Stimulated activated CD4-positive, alpha-beta T cell treated with anti-CD3 and anti-CD28 coated beads, Interleukin-12 subunit alpha, Interleukin-12 subunit beta, amount 100 ng/mL, for 4 hours (primary cell): ENCODE data around the gene FBXO36.
"Not testable (repeated sequence)": the region's sequence is repeated elsewhere in the genome, so short reads cannot be mapped to it uniquely, and the experiment has no call there.

ENCODE experiments used
- DNase-seq: peaks from one replicate; pipeline ENCODE4 v3.0.0-alpha.2; 2020

Gene FBXO36

DNA sequence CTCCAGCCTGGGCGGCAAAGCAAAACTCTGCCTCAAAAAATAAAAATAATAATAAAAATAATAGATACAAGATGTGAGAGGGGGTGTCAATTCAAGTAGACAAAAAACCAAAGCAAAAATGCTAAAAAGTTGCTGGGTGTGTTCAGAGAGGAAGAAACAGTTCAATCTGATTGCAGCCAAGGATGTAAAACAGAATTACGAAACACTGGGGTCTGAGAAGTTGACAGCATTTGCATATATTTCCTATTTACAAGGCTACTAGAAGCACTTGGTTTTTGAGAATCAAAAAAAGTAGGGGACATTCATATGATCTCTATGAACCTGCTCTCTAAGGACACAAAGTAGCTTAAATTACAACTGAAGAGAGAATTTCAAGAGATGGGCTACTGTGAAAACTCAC, 8.1 kb upstream of the FBXO36 start:
- DNase-seq = no peak

DNA sequence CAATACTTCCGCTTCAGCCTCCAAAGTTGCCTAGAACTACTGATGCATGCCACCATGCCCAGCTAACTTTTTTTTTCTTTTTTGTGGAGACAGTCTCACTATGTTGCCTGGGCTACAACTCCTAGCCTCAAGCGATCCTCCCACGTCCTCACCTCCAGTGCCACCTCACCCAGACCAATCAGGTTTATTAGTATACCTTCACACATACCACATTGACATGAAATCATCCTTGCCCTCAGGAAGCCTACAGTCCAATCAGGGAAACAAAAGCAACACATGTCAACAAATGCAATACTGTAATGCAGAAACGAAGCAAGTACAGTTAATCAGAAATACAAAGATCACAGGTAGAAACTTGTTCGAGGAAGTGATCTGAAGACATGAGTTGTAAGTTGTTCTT, 4.5 kb upstream of the FBXO36 start:
- DNase-seq = no peak

DNA sequence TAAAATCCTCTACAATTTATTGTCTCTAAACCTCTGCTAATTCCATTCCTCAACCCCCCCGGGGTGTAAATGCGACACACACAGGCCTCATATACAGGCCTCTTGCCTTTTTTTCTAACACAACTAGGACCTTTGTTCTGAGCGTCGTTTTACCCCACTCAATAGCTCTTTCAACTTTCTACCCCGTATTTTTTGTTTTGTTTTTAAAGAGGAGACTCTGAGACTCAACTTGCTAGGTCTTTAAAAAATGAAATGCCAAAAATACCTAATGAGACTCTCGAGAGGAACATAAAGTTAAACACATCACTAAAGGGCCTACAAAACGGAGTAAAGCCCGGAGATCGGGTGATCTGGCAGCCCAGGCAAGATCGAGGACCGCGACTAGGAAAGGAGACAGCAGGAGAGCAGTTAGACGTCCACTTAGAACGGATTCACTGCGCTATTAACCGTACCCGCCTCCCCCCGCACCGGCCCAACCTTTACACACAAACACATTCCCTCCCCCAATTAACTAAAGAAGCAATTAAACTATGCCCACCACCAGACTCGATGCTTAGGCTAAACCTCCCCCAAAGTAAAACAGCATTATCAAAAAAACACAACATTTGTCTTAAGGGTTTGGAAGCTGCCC, 2.2 kb upstream of the FBXO36 start:
- peak; percentile 12 for DNase-seq

DNA sequence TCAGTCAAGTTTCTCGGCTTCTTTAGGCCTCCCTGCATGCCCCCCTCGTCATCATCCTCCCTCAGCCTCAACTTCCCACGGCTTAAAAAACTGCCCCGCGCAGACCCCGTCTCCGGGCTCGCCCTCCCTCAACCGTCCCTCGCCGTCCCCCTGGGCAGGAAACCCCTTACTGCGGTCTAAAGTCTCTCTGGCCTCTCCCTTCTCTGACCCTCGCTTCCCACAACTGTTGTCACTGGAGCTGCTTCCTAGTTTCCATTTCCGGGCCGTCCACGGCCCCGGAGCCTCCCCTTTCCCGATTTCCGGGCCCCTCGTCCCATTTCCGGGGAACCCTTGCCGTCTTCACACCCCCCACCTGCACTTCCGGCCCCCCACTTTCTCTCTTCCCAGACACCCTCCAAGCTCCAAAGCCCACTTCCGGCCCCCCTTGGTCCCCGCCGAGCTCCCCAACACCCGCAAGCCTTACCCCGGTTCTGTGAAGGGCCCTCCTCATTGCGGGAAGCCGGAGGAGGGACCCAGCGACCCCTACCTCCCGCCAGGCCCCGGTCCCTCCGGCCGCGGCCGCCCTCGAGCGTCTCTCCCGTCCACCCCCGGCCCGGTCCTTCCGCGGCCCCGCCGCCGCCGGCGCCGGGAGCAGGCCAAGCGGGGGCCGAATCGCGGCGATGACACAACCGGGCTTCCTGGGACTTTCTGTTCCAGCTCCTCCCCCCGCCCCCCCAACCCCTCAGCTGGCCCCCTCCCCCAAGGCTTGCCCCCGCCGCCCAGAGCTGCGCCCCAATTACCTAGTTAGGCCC, 1.0 kb upstream of the FBXO36 start:
- peak; percentile 52 for DNase-seq

- DNase-seq = peak; percentile 81
Measured at GRCh38 chr2:229921892-229922448, 333 bp upstream of the FBXO36 start, which contains the start of gene TRIP12. Gene TRIP12 (minus strand): TSS chr2:229922009. CDS start chr2:229880079, 41,930 bp downstream.

DNA sequence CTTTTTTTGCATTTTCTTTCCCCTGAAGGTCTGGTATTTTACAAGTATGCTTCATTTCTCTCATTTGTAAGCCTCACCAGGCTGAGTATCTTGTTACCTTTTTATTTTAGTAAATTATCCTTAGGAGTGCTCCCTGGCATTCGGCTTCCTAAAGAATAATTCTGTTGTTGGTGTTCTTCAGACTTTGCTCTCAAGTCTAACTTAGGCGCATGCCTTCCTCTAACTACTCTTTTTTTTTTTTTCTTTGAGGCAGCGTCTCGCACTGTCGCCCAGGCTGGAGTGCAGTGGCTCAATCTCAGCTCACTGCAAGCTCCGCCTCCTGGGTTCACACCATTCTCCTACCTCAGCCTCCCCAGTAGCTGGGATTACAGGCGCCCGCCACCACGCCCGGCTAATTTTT, 2.2 kb downstream of the FBXO36 start:
- DNase-seq = not testable (repeated sequence)

- no peak for DNase-seq
Measured at GRCh38 chr2:229925201-229925600, 2.9 kb downstream of the FBXO36 start.

DNA sequence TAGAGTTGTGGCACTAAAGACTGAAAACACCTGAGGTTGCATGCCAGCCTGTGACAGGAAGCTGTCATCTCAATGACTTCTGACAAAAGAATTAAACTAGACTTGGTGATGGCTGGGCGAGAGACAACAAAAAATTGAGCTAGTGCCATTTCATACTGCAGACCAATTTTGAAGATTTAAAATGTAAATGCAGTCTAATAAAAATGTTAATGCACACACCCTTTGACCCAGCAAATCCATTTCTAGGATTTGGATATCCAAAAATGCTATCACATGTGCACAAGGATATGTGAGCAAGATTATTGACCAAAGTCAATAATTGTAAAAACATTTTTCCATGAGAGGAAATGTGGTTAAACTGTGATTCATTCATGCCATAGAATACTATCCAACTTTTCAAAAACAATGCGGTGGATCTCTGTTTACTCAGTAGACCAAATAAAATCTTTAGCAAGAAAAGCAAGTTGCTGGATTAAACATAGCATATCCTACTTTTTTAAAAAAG, 5.6 kb downstream of the FBXO36 start:
- DNase-seq = no peak

GRCh38 chr2:229930656-229931055, 8.4 kb downstream of the FBXO36 start:
- DNase-seq = no peak

DNA sequence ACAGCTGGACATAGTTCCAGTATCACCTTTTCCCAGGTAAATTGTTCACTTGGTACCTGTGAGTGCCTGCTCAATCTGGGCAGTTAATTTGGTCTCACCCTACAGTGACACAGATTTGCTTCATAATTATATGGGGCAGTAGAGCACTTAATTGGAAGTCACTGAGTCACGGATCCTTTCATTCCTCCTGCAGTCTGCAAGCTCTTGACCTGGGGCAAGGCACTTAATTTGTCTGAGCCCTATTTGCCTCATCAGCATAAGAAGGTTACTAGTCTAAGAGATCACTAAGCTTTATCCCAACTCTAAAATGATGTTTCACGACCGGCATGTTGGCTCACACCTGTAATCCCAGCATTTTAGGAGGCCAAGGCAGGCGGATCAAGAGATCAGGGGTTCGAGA, 8.9 kb downstream of the FBXO36 start:
- no peak for DNase-seq

DNA sequence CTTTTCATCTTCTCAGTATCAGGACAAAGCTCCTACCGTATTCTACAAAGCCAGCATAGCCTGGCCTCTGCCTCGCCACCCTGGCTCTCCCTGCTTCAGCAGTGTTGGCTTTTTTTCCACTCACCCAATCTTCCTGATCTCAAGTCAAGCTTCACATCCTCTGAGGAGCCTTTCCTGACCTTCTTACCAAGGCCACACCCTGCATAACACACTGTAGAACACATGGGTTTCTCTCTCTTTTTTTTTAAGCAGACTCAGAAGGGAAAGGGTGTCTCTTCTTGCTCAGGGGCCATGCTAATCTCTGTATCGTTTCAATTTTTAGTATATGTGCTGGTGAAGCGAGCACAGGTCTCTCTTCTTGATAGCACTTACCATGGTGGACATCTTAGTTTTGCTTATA, 15.2 kb downstream of the FBXO36 start:
- DNase-seq = no peak

- no peak for DNase-seq
Measured at GRCh38 chr2:229942671-229943070, 20.4 kb downstream of the FBXO36 start.

DNA sequence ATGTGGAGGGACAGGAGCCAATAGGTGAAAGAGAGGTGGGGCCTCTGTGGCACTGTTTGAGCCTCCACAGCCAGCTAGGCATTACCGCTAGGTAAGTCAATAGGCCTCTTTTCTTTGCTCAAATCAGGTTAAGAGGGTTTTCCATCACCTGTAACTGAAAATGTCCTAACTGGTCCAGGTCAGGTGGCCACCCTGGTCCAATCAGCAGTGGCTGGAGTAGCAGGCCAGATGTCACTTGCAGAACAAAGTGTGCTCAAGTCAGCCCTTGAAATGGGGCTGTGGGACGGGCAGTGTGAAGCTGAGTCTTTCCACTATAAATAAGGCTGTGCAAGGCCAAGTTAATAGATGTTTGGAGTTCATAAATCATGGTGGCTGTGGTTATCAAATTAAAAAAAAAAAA, 20.9 kb downstream of the FBXO36 start:
- no peak for DNase-seq

- no peak for DNase-seq
Measured at GRCh38 chr2:229943770-229944449, 21.6 kb downstream of the FBXO36 start.

DNA sequence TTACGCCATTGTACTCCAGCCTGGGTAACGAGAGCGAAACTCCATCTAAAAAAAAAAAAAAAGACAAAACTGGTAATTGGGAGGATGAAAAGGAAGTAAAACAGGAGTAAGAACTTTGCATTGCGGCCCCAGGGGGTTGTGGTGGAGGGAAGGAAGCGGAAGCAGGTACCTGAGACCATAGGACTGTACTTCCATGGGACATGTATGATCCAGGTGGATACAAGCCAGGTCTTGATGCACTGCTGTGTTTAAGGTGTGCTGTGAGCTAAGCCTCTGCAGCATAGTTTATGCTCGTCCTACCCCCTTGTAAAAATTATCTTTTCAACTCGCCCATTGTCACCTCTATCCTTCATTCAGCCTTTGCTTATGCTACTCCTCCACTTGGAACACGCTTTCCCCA, 23.7 kb downstream of the FBXO36 start:
- DNase-seq = no peak

GRCh38 chr2:229947544-229947943, 25.2 kb downstream of the FBXO36 start:
- no peak for DNase-seq

- DNase-seq = no peak
Measured at GRCh38 chr2:229952256-229952835, 30.0 kb downstream of the FBXO36 start.

DNA sequence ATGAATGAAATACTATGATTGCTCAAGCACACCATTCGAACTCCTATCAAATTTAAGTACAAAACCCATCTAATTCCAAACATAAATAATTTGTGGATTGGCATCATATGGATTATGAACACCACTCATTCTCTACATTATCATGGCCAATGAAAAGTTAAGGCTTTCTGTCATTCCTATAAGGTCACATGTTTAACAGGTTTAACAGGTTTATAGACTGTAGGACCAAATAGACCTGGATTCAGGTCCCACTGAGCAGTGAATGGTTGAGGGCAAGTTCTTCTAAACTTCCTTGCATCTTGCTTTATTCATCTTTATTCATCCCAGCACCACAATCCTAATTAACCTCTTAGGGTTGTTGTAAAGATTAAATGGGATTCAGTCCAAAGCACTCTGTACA, 33.4 kb downstream of the FBXO36 start:
- no peak for DNase-seq

- DNase-seq = no peak
Measured at GRCh38 chr2:229956491-229956890, 34.2 kb downstream of the FBXO36 start.

DNA sequence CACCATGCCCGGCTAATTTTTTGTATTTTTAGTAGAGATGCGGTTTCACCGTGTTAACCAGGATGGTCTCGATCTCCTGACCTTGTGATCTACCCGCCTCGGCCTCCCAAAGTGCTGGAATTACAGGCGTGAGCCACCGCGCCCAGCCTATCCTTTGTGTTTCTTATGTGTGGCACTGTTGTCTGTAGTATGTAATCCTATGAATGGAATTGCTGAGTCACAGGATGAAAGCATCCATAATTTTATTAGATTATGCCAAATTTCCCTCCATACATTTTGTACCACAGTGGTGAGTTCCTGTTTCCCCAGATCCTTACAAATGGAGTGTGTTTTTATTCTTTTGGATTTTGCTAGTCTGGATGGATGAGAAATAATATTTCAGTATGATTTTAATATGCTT, 41.3 kb downstream of the FBXO36 start:
- not testable (repeated sequence) for DNase-seq

- no peak for DNase-seq
Measured at GRCh38 chr2:229969921-229970320, 47.6 kb downstream of the FBXO36 start.

- no peak for DNase-seq
Measured at GRCh38 chr2:229970406-229970805, 48.1 kb downstream of the FBXO36 start.

DNA sequence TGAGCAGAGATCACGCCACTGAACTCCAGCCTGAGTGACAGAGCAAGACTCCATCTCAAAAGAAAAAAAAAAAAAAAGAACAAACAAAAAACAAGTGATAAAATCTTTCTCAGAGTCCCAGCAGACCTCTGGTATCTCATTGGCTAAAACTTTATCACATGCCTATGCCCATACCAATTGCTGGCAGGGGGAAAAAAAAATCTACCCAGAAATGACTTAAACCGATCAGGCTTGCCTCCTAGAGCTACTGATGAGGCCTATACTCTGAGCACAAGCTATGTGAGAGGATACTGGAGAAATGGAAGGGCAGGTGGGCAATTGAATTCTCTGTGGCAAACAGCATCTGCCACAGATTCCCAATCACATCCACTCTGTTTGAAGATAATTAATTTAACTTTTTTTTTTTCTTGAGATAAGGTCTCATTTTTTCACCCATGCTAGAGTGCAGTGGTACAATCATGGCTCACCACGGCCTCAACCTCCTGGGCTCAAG, 49.0 kb downstream of the FBXO36 start:
- no peak for DNase-seq
